LNCaP clone FGC (cell line): ENCODE results near the gene KLHL29.

ENCODE experiments used
- DNase-seq: peaks from one replicate; pipeline ENCODE4 v3.0.0-alpha.2; 2011; ENCODE audit warnings: low read depth
- H3K4me3 ChIP-seq: 2 replicates; pipeline ENCODE4 v1.5.1; 2011; ENCODE audit warnings: mild to moderate bottlenecking, low read depth, low read length, control low read depth
- TF ChIP-seq, protein P1 (sequence below): IDR thresholded peaks from 2 replicates; pipeline ENCODE4 v1.5.1; 2012; ENCODE audit warnings: mild to moderate bottlenecking; ENCODE audit not compliant: control insufficient read depth, insufficient read depth; ENCODE audit errors: extremely low read depth

KLHL29 gene

GRCh38 chr2:23419171-23420090, 34.5 kb downstream of the KLHL29 start:
- no peak for DNase-seq
- TF ChIP-seq, protein P1, sequence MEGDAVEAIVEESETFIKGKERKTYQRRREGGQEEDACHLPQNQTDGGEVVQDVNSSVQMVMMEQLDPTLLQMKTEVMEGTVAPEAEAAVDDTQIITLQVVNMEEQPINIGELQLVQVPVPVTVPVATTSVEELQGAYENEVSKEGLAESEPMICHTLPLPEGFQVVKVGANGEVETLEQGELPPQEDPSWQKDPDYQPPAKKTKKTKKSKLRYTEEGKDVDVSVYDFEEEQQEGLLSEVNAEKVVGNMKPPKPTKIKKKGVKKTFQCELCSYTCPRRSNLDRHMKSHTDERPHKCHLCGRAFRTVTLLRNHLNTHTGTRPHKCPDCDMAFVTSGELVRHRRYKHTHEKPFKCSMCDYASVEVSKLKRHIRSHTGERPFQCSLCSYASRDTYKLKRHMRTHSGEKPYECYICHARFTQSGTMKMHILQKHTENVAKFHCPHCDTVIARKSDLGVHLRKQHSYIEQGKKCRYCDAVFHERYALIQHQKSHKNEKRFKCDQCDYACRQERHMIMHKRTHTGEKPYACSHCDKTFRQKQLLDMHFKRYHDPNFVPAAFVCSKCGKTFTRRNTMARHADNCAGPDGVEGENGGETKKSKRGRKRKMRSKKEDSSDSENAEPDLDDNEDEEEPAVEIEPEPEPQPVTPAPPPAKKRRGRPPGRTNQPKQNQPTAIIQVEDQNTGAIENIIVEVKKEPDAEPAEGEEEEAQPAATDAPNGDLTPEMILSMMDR = no peak
- no peak overlapping the region for H3K4me3 ChIP-seq

GRCh38 chr2:23420091-23420839, 35.3 kb downstream of the KLHL29 start:
- no peak for DNase-seq
- TF ChIP-seq, protein P1 = no peak
- H3K4me3 ChIP-seq = no peak overlapping the region

DNA sequence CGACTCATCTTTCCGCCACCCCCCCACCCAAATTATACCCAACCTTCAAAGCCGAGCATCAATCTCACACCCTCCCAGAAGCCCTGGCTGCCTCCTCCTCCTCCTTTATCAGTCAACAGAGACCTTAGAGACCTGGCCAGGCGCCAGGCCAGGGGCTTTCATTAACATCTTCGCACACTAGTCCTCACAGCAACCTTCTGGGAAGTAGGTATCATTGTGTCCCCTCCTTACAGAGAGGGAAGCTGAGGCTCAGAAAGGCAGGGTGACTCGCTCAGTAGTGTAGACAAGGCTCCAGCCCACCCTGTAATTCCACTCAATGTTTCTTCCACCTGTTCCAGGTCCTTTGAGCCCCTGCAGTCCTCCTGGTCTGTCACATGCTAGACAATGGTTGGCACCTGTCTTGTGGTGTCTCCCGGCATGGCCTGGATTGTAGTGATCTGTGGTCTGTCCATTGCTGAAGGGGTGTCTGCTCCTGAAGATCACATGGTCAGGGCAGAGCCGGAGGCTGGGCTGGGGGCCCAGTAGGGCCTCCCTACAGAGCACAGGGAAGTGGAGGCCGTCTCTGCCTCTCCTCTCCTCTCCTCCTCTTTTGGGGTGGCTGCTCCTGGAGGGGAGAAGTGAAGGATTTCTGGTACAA, 36.0 kb downstream of the KLHL29 start:
- DNase-seq = no peak
- H3K4me3 ChIP-seq = no peak overlapping the region
- TF ChIP-seq, protein P1 = no peak

GRCh38 chr2:23422089-23423061, 37.4 kb downstream of the KLHL29 start:
- TF ChIP-seq, protein P1 = no peak
- no peak for DNase-seq

DNA sequence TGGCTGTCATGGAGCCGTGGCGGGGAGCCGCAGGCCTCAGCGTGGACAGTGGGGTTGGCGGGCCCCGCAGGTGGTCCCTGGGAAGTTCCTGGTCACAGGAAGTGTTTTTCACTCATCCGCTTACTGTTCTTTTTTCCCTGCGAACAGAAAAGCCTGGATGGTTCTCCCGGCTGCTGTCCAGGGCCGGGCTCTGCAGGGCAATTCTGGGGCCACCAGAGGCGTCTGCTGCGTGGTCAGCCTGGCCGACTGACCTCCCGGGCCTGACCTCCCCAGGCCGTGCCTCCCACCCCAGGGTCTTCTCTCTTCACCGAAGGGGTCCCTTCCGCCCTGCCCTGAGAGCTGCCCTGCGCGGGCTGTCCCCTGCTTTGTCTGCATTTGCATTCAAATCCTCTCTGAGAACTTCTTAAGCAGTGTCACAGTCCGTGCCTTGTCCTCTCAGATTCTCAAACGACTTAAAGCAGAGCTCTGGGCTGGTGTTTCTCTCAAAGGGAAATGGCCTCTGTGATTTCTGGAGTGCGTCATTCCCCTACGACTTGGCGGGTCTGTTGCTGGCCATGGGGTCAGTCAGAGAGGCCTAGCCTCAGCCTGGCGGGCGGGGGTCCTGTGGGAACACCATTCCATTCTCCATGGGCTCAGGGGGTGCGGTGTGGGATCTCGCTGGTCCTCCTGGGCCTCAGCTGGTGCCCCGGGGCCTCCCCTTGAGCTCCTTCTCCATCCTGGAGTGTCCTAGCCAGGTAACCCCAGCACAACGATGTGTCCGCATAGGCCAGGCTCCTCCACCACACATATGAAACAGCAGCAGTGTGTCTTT, 38.3 kb downstream of the KLHL29 start:
- no peak overlapping the region for H3K4me3 ChIP-seq
- DNase-seq = no peak
- TF ChIP-seq, protein P1 = no peak

More at GRCh38 chr2:23422089-23423061, 37.4 kb downstream of the KLHL29 start:
- H3K4me3 ChIP-seq = no peak overlapping the region
